ENCODE measurements around the gene PRPF31.

DNA sequence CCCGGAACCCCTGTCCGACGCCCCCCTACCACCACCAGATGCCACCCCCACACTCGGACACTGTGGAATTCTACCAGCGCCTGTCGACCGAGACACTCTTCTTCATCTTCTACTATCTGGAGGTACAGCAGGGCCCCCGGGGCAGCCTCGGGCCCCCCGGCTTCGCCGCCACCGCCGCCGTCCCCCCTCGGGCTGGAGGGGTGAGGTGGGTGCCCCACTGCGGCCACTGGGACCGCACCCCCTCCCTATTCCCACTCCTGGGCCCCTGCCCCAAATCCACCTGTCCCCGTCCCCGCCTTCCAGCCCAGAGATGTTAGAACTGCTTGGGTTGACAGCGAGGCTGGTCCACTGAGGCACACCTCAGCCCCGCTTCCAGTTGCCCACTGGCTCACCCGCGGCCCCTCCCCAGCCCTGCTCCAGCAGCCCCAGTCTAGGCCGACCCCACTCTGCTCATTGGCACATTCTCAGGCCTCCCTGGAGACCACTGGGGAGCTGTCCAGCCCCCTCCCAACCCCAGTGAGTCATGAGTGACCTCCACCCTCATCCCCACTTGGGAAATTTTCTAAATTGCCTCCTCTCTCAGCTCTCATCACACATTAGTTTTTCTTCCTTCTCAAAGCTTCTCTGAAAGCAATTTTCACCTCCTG is 37.4 kb downstream of the PRPF31 start:
- TF ChIP-seq, protein P1, sequence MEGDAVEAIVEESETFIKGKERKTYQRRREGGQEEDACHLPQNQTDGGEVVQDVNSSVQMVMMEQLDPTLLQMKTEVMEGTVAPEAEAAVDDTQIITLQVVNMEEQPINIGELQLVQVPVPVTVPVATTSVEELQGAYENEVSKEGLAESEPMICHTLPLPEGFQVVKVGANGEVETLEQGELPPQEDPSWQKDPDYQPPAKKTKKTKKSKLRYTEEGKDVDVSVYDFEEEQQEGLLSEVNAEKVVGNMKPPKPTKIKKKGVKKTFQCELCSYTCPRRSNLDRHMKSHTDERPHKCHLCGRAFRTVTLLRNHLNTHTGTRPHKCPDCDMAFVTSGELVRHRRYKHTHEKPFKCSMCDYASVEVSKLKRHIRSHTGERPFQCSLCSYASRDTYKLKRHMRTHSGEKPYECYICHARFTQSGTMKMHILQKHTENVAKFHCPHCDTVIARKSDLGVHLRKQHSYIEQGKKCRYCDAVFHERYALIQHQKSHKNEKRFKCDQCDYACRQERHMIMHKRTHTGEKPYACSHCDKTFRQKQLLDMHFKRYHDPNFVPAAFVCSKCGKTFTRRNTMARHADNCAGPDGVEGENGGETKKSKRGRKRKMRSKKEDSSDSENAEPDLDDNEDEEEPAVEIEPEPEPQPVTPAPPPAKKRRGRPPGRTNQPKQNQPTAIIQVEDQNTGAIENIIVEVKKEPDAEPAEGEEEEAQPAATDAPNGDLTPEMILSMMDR (IDR thresholded peaks at IDR 0.05): no peak
- no peak for TF ChIP-seq POLR2A (IDR thresholded peaks at IDR 0.05)
- no peak for TF ChIP-seq EP300 (IDR thresholded peaks at IDR 0.05)
